K562 (cell line): ENCODE data around the gene PBRM1. TPM values are rescaled to one million over a fixed set of nuclear protein-coding genes. Genes with fewer than 3 reads are reported as not detected.

Source experiments
- ATAC-seq: fragments of 200-7000 bp; cut with Tn5 transposase; 3 replicates; pipeline ENCODE4 v1.9.1; 2020; ENCODE audit warnings: moderate library complexity
- BruUV-seq: library from RNA; stranded (reverse); fragments of 400-500 nt; replicated peaks from 2 replicates; lab custom pipeline; 2021; lab: Mats Ljungman, UMichigan
- CTCF ChIA-PET: fragments of 300-600 bp; formaldehyde crosslinking; extraction: SDS; loops from one replicate; lab custom pipeline; 2021; ENCODE audit warnings: low intra/inter-chr PET ratio; lab: Yijun Ruan, JAX
- POLR2A ChIA-PET: fragments of 300-600, 350-650 bp; sonication (Branson Sonifier 250); formaldehyde crosslinking; extraction: SDS; loops from one replicate; lab custom pipeline; 2021; ENCODE audit warnings: antibody characterized with exemption, inconsistent platforms; lab: Yijun Ruan, JAX
- DNase-seq, 4 experiments: peaks; one replicate each; pipeline versions ENCODE4 v3.0.0 to v3.0.0-alpha.2; 2011 to 2018; ENCODE audit warnings: low spot score in 3 of 4, mixed read lengths in 3 of 4; ENCODE audit errors: extremely low read depth in 1 of 4
- FAIRE-seq: peaks from 2 replicates; lab custom pipeline; 2011; peaks lifted over from hg19 to GRCh38; lab: Jason Lieb, UNC
- H2AFZ ChIP-seq: 2 replicates; pipeline ENCODE4 v1.6.0; 2011; ENCODE audit warnings: low read depth, low read length, control low read depth, inconsistent platforms
- H3K27ac ChIP-seq: fragments of 200-600 bp; 3 replicates; pipeline ENCODE4 v1.8.0; 2011; ENCODE audit warnings: low read depth, mild to moderate bottlenecking, control low read depth, inconsistent platforms, low read length, moderate library complexity, mixed read lengths; ENCODE audit errors: extremely low read depth
- H3K27me3 ChIP-seq, 2 experiments: fragments of 300-600 bp in 1 of 2; 2 replicates in 1 of 2; 3 replicates in 1 of 2; pipeline versions ENCODE4 v1.6.0 to v1.8.0; 2011; ENCODE audit warnings: inconsistent platforms in 2 of 2, low read length in 2 of 2, mild to moderate bottlenecking in 1 of 2, mixed read lengths in 1 of 2, moderate library complexity in 1 of 2; ENCODE audit not compliant: control insufficient read depth in 2 of 2, insufficient read depth in 2 of 2
- H3K36me3 ChIP-seq: fragments of 300-600 bp; 3 replicates; pipeline ENCODE4 v1.8.0; 2011; ENCODE audit warnings: mild to moderate bottlenecking, low read length, inconsistent platforms; ENCODE audit not compliant: control insufficient read depth, insufficient read depth
- H3K4me1 ChIP-seq, 2 experiments: fragments of 200-600 bp in 1 of 2; replicated peaks in 1 of 2; 2 replicates in 1 of 2; 3 replicates in 1 of 2; pipeline versions ENCODE4 v1.5.1 to v1.8.0; 2011; ENCODE audit warnings: inconsistent platforms in 2 of 2, low read length in 2 of 2, mild to moderate bottlenecking in 1 of 2, mixed read lengths in 1 of 2, moderate library complexity in 1 of 2; ENCODE audit not compliant: control insufficient read depth in 2 of 2, insufficient read depth in 2 of 2
- H3K4me2 ChIP-seq: 2 replicates; pipeline ENCODE4 v1.6.1; 2011; ENCODE audit warnings: low read length, control low read depth, inconsistent platforms, mixed read lengths; ENCODE audit not compliant: insufficient read depth
- H3K4me3 ChIP-seq: fragments of 200-600 bp; sonication (generic), shearing (Covaris generic); 2 replicates; pipeline ENCODE4 v1.5.1; 2016; ENCODE audit warnings: control low read depth, inconsistent platforms
- H3K79me2 ChIP-seq: fragments of 200-600 bp; 3 replicates; pipeline ENCODE4 v1.8.0; 2011; ENCODE audit warnings: low read length, inconsistent platforms; ENCODE audit not compliant: control insufficient read depth, insufficient read depth
- H3K9ac ChIP-seq, 2 experiments: 2 replicates each; pipeline versions ENCODE4 v1.6.0 to v1.6.1; 2011; ENCODE audit warnings: low read depth in 2 of 2, low read length in 2 of 2, control low read depth in 1 of 2, inconsistent platforms in 1 of 2, mild to moderate bottlenecking in 1 of 2, mixed read lengths in 1 of 2; ENCODE audit not compliant: insufficient read depth in 1 of 2
- H3K9me1 ChIP-seq: one replicate; pipeline ENCODE4 v1.6.0; 2011; ENCODE audit warnings: inconsistent platforms, mild to moderate bottlenecking, low read length, moderate library complexity; ENCODE audit not compliant: control insufficient read depth, insufficient read depth
- H3K9me3 ChIP-seq: replicated peaks from 2 replicates; pipeline ENCODE4 v1.5.1; 2011; ENCODE audit warnings: low read depth, low read length, inconsistent platforms; ENCODE audit not compliant: control insufficient read depth, insufficient read depth
- H4K20me1 ChIP-seq: replicated peaks from 2 replicates; pipeline ENCODE4 v1.6.1; 2011; ENCODE audit warnings: low read length, inconsistent platforms, mixed read lengths; ENCODE audit not compliant: control insufficient read depth, insufficient read depth
- CHD2 ChIP-seq: IDR thresholded peaks from 2 replicates; pipeline ENCODE4 v1.6.1; 2011; ENCODE audit warnings: low read depth, low read length
- CREBBP ChIP-seq: IDR thresholded peaks from one replicate; pipeline ENCODE4 v1.6.1; 2012; ENCODE audit warnings: low read depth, mild to moderate bottlenecking, control low read depth, inconsistent platforms, low read length
- KDM5B ChIP-seq: fragments of 200-600 bp; sonication (generic); IDR thresholded peaks from 2 replicates; pipeline ENCODE4 v1.6.1; 2012; ENCODE audit warnings: low read depth, mild to moderate bottlenecking, moderate library complexity, low read length, control low read depth, inconsistent platforms; ENCODE audit not compliant: insufficient replicate concordance
- THRAP3 ChIP-seq: fragments of 450-650 bp; IDR thresholded peaks from 2 replicates; pipeline ENCODE4 v1.6.1; 2016; ENCODE audit warnings: mild to moderate bottlenecking, inconsistent platforms, borderline replicate concordance
- ZNF436 ChIP-seq: fragments of 250-450, 450-650 bp; sonication (Bioruptor Pico); formaldehyde crosslinking; IDR thresholded peaks from 2 replicates; pipeline ENCODE4 v1.7.0; 2020; ENCODE audit warnings: mild to moderate bottlenecking
- WGBS: fragments of 100-300 bp; shearing (Covaris generic); methylation state at CpG from one replicate; pipeline ENCODE4 v1.1.6; 2016; ENCODE audit warnings: low coverage, mixed read lengths; ENCODE audit not compliant: insufficient coverage; ENCODE audit errors: missing lambda C conversion rate; 5-methylcytosine and 5-hydroxymethylcytosine counted together
- in situ Hi-C: fragments of 300-500 bp; cut with MboI; formaldehyde crosslinking; loops from 4 replicates; pipeline ENCODE4 v1.15.0; 2018; ENCODE audit warnings: inconsistent platforms, mixed read lengths
- intact Hi-C: fragments of 100-400 bp; cut with micrococcal nuclease; formaldehyde crosslinking; loops from 2 replicates; pipeline ENCODE4 v1.14.2; 2022
- polyA plus RNA-seq, 8 experiments: library from polyadenylated mRNA; depleted of rRNA in 4 of 8; stranded (reverse) in 5 of 8; unstranded in 3 of 8; fragments of >200 nt; fragmentation: Nextera tagmentation in 2 of 8; fragmentation: Illumina TruSeq in 1 of 8; extraction: Ambion mirVana in 2 of 8; extraction: Trizol in 1 of 8; gene quantifications; 2 replicates each; pipeline versions ENCODE4 v1.2.1 to v1.2.3, GENCODE V29; 2011 to 2014; ENCODE audit warnings: inconsistent platforms in 1 of 8, missing spikeins in 1 of 8
- total RNA-seq, 7 experiments: library from RNA; depleted of rRNA in 6 of 7; stranded (reverse); fragments of >200 nt in 6 of 7; fragmentation: Illumina TruSeq in 2 of 7; extraction: Trizol in 2 of 7; gene quantifications; 2 replicates each; pipeline versions ENCODE4 v1.2.1 to v1.2.3, GENCODE V29; 2011 to 2021; ENCODE audit warnings: low replicate concordance in 1 of 7
- TF ChIP-seq, protein P1 (sequence below): sonication (generic); formaldehyde crosslinking; IDR thresholded peaks from 2 replicates; pipeline ENCODE4 v1.8.0; 2022; ENCODE audit warnings: missing genetic modification reagents, mild to moderate bottlenecking, moderate library complexity, borderline replicate concordance
- TF ChIP-seq, protein P2 (sequence below): fragments of 450-650 bp; formaldehyde crosslinking; IDR thresholded peaks from 2 replicates; pipeline ENCODE4 v1.4.0; 2020; ENCODE audit warnings: mild to moderate bottlenecking, mixed read lengths

The PBRM1 gene
- total and polyA plus RNA-seq, 9 of the 15 experiments (the other 6 are each of a cell fraction or from before 2014, with no cell fraction given) = 3.9 to 31.8 (median 19.0) TPM

DNA sequence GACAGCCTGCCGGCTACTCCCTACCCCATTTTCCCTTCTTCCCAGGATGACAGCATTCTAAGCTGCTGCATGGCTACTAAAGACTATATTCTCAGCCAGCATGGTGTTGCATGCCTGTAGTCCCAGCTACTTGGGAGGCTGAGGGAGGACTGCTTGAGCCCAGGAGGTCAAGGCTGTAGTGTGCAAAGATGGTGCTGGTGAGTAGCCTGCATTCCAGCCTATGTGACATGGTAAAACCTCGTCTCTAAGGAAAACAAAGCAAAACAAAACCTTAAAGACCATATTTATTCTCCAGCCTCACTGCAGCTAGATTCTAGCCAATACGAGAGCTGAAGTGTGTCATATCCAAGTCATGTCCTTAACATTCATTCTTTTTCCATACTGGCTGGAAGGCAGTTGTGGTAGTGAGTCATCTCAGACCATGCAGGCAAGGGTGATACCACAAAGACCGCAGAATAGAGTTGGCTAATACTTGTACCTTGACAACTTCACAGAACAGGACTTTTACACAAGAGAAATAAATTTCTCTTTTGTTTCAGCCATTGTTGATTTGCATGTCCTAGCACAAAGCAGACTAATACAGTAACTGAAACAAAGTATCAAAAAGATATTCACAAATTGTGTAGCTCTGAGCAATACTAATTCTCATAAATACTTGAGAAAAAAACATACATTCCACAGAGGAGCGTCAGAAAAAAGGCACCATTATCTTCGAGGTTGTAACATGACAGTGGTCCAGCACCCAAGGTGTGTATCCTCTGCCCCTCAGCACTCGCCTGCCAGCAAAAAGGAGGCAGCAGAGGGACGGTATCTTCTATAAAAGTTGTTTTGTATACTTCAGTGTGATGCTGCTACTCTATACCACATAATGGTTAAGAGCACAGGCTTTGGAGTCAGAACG lies 14.8 kb downstream of the PBRM1 start (continued):
- TF ChIP-seq, protein P1, sequence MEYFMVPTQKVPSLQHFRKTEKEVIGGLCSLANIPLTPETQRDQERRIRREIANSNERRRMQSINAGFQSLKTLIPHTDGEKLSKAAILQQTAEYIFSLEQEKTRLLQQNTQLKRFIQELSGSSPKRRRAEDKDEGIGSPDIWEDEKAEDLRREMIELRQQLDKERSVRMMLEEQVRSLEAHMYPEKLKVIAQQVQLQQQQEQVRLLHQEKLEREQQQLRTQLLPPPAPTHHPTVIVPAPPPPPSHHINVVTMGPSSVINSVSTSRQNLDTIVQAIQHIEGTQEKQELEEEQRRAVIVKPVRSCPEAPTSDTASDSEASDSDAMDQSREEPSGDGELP (CRISPR knock-in tag) = no peak
- no peak for TF ChIP-seq CREBBP

DNA sequence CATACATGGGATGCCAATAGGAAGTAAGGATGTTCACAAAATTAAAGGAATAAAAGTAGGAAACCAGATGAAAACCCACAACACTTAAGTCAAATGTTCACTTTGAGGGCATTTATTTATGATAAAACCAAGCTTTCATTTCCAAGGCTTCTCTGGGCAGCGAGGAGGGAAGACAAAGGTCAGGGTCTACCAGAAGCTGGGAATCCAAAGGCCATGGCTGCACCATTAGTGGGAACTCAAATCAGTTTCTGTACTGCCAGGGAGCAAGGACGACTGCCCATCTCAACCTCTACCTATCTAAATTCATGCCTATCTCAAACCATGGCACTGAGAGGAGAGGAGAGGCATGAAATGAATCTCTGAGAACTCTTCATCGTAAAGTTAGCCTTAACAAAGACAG lies 22.6 kb downstream of the PBRM1 start:
- no peaks in the 10 kb centered on the region for H3K9me1 ChIP-seq
- POLR2A ChIA-PET = no interaction called here
- no peak overlapping the region for H3K27ac ChIP-seq
- no peak for DNase-seq
- H3K9ac ChIP-seq = no peak overlapping the region
- H3K79me2 ChIP-seq = no peaks in the 10 kb centered on the region
- WGBS = 77% methylated on average over 3 of the region's 3 CpGs
- H3K36me3 ChIP-seq = peaks cover 42% of the 10 kb centered on the region
- no peaks in the 10 kb centered on the region for H3K9me3 ChIP-seq
- CTCF ChIA-PET = no interaction called here
- no TSS peak for BruUV-seq
- H3K4me2 ChIP-seq = no peak overlapping the region
- no peaks in the 10 kb centered on the region for H3K4me1 ChIP-seq
- intact Hi-C loops (no loop called here), in situ Hi-C loops (no loop called here)
- no peak overlapping the region for H3K4me3 ChIP-seq
- no peaks in the 10 kb centered on the region for H4K20me1 ChIP-seq
- no peaks in the 10 kb centered on the region for H3K27me3 ChIP-seq
- no peak overlapping the region for H2AFZ ChIP-seq
- no peak for ATAC-seq
- FAIRE-seq = no peak
- no peak for TF ChIP-seq CHD2
- TF ChIP-seq KDM5B = no peak
- TF ChIP-seq ZNF436 (CRISPR knock-in tag) = no peak
- TF ChIP-seq THRAP3 = no peak
- TF ChIP-seq, protein P2, sequence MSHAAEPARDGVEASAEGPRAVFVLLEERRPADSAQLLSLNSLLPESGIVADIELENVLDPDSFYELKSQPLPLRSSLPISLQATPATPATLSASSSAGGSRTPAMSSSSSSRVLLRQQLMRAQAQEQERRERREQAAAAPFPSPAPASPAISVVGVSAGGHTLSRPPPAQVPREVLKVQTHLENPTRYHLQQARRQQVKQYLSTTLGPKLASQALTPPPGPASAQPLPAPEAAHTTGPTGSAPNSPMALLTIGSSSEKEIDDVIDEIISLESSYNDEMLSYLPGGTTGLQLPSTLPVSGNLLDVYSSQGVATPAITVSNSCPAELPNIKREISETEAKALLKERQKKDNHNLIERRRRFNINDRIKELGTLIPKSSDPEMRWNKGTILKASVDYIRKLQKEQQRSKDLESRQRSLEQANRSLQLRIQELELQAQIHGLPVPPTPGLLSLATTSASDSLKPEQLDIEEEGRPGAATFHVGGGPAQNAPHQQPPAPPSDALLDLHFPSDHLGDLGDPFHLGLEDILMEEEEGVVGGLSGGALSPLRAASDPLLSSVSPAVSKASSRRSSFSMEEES (CRISPR knock-in tag) = no peak
